ENCODE results near the gene ASPDH.

Gene ASPDH

DNA sequence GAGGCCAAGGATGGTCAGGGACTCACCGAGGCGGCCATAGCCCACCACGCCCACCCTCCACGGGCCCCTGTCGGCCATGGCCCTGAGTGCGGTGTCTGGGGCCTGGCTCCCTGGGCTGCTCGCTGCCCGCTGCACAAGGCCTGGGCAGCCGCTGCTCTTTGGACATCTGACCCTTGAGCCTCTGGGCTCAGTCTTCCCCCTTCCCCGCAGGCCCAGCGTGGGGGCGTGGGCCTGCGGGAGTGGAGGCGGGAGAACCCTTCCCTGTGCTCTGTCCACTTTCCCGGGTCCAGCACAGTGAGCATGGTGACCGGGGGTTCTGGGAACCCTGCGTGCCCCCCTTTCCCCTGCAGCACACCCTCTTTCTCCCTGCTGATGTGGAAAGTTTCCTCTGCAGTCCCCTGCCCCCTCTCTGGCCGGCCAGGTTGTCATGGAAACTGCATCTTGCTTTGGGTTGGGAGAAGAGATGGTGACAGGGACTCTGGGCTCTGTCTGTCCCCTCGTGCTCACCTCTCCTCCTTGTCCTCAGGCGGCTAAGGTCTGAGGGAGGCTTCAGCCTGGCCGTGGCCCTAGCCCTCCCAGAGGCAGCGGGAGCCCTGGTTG lies at the start of gene ASPDH:
TSS of gene ASPDH (minus strand) at position 168 of the 600 bp plus-strand sequence. CDS start at position 78, 90 bp downstream.
- no peak for DNase-seq

DNA sequence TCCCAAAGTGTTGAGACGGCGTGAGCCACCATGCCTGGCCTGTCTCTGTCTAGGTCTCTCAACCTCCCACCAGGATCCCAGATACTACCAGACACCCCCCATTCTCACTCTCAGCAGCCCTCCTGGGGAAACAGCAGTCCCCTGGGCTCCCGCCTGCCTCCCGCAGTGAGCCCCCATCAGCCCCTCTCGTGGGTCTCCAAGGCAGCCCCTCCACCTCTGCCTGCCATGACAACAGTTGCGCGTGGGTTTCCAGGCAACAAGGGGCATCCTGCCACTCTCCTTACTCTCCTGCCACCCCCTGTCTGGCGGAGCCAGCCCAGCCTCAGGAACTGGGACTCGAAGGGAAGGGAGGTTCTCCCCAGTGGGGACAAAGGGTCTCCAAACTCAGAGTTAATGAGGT lies 49.3 kb upstream of the ASPDH start:
- DNase-seq, result no peak

DNA sequence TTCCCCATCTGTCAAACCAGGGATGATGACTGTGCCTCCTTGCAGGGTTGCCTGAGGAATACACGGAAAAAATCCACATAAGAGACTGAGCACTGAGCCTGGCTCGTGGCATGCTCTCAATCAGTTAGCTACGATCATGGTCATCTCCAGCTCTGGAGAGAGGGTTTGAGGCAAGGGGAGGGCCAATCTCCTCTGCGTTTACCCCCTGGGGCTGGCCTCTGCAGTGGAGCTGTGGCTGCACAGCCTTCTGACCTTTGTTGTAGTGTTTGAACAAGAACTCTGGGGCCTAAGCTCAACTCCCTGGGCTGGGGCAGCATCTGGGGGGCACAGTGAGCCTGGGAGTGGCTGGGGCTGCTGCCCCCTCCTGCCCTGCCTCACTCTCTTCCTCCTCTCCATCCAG lies 48.6 kb upstream of the ASPDH start:
- no peak for DNase-seq

DNA sequence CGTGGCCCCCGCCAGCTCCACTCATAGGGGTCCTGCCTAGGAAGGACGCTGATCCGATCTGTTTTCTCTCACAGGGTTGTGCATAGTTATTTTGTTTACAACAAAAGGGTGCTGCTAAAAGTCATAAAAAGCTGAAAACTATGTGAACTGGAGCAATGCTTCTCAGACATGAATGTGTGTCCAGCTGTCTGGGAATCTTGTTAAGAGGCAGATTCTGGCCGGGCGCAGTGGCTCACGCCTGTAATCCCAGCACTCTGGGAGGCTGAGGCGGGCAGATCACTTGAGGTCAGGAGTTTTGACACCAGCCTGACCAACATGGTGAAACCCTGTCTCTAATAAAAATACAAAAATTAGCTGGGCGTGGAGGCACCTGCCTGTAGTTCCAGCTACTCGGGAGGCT lies 45.9 kb upstream of the ASPDH start:
- DNase-seq, result no peak

DNA sequence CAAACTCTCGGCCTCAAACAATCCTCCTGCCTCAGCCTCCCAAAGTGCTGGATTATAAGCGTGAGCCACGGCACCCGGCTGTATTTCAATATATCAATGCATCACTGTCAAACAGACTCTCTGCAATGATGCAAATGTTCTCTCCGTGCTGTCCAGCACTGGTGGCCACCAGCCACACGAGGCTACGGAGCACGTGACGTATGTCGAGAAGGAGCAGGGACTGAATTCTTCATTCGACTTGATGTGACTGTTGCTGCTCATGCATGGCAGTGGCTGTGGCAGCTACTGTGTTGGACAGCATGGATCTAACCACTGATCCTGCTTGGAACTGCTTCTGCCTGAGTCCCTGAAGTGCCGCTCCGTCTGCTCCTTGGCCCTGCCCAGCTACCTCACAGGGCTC lies 44.7 kb upstream of the ASPDH start:
- DNase-seq, result no peak

DNA sequence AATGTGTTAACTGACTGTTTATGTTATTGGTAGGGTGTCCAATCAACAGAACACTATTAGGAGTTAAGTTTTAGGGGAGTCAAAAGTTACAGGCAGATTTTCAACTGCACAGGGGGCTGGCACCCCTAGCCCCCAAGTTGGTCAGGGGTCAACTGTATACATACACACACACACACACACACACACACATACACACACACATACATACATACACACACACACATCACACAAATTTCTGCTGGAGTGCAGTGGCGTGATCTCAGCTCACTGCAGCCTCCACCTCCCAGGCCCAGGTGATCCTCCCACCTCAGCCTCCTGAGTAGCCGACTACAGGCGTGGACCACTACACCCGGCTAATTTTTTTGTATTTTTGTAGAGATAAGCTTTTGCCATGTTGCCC lies 44.3 kb upstream of the ASPDH start:
- no peak for DNase-seq

DNA sequence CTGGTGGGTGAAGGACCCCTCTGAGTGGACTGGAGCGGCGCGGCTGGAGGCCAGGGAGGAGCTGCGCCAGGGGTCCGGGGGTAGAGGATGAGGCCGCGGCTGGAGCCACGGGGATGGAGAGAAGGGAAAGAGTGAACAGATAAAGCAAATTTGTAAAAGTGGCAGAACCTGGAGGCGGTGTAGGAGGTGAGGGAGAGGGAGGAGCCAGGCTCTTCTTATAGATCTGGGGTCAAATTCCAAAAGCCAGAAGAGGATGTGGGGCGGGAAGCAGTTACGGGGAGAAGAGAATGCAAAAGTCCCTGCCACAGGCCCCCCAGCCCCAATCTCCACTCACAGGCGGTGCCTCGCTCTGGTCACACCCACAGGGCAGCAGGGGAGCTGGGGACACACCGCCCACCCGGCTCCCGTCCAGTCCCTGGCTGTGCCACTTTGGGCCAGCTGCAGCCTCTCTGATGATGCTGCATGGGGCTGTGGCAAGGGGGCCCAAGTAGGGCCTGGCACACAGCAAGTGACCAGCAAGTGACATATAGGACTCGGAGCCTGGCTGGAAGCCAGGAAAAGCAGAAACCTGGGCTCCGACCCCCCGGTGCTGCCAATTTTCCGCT lies 43.4 kb upstream of the ASPDH start:
- DNase-seq, result no peak

DNA sequence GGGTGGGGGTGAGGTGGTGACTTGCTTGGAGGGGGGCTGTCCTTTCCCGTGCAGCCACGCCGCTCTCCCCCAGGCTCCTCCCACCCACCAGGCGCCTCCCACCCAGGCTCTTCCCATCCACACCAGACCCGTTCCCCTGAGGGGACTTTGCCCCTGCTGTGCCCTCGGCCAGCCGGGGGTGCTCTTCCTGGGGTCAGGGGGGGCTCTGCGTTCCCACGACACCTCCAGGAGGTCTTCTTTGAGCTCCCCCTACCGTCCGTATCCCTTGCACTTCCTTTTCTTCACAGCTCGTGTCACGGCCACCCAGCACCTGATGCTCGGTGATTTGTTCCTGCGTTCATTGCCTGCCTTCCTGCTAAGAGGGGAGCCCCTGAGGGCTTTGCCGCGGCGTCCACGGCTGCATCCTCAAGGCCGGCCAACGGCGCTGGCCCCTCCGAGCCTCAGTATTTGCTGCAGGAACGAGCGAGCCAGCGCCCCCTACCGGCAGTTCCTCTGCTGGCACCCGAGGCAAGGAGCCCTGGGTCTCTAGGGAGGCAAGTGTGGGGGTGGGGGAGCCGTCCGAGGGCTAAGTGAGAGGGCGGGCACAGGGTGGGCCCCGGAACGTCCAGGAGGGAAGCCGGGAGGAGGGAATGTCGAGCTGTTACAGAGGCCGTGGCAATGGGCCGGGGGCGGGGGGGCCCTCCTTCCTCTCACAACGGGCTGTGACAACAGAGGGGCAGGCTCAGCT lies 42.7 kb upstream of the ASPDH start:
- peak; percentile 38 for DNase-seq

DNA sequence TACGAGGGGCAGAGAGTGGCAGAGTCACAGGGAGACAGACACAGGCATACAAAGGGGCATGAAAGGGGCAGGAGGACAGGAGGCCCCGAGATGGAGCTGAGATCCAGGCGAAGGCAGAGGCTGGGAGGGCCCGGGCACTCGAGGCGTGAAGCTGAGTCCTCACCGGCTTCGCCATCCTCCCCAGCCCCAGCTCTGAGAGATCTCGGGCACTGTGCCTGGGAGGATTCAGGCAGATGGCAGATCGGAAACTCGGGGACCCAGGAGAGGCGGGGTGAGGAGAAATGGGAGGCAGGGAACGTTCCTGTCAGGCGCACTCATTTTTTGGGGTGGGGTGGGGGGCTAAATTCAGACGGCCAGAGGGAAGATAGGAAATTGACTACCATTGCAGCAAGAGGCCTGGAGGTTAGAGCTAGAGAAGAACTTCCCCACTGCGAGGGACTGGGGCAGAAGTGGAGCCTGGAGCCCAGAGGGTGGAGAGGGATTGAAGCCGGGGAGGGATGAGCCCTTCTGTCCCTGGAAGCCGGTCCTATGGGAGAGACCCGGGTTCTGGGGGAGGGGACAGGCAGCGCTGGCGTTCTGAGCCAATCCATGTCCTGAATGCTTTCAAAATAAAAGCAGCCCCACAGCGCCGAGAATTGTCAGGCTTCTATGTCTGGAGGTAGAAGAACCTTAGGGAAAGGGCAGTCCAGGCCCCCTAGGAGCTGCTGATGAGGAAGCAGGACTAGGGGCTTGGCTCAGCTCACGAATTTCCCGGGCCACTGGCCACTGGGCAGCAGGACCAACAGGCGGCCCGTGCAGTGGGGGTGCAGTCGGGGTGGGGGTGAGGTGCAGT lies 42.0 kb upstream of the ASPDH start:
- DNase-seq, result no peak

DNA sequence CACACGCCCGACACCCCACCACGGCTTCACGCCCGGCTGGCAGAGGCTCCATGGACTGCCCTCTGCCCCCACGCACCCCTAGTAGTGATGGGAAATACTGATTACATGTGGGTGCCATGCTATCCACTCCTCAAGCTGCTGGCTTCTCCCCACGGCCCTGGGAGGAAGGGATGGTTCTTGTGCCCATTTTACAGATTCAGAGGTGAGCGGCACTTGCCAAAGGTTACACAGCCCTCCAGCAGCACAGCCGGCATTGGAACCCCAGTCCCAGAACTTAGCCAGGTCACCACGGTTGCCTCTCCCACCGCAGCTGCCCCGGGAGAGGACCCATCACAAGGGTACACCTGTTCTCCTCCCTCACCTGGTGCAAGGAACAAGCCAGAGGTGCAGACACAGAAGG lies 41.3 kb upstream of the ASPDH start:
- DNase-seq, result no peak

DNA sequence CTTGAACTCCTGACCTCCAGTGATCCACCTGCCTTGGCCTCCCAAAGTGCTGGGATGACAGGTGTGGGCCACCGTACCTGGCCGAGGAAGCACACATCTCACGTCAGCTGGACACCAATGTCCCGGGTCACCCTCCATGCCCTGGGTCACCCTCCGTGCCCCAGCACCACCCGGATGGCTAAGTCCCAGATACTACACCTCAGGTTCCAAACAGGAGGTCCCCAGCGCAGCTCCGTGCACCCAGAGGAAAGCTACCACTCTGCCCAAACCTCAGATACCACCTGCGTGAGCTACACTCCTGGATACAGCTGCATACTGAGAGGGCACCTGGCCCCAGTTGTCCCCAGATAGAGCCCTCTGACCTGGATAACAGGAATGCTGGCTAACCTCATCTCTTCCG lies 40.5 kb upstream of the ASPDH start:
- no peak for DNase-seq

DNA sequence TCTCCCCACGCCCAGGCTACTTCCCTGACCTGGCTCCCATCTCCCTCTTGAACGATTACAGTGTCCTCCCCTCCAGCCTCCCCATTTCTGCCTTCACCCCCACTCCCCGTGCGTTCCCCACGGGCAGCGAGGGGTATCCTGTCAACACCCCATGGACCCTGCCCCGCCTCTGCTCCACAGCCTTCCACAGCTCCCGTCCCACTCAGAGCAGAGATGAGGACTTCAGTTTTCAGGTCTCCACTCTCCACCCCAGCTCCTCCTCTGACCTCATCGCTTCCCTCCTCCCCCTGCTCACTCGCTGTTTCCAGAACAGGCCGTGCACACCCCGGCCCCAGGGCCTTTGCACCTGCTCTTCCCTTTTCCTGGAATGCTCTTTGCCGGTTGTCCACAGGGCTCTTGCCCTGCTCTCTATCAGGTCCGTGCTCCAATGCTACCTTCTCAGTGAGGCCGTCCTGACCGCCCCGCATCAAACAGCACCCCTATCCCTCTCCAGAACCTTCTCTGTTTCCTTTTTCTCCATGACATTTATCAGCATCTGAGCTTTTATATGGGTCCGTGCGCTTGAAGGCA lies 39.5 kb upstream of the ASPDH start:
- DNase-seq, result no peak

DNA sequence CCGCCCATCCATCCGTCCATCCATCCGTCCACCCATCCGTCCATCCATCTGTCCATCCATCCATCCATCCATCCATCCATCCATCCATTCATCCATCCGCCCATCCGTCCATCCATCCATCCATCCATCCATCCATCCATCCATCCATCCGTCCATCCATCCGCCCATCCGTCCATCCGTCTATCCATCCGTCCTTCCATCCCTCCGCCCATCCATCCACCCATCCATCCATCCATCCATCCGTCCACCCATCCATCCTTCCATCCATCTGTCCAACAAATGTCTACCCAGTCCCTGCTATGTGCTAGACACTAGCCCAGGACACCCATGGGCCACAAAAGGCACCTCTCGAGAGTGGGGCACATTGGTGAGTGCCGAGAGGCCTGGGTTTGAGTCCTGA lies 38.8 kb upstream of the ASPDH start:
- DNase-seq, result no peak

DNA sequence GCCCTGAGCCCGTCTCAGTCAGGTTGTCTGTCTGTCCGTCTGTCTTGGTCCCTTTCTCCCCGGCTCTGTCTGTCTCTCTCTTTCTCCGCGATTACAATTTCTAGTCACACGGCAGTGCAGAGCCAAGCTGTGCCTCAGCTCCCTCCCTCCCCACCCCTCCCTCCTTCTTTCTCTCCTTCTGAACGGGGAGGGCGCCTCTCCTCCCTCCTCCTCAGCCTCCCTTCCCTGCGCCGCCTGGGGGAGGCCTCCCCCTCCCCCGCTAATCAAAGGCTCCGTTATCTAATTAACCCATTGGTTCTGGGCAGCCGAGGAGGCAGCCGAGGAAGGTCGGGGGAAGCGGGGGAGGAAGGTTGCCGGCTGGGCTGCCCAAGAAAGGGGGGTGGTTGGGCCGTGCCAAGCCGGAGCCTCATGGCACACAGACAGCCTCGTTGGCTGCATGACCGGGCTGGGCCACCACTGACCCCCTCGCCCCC lies 38.0 kb upstream of the ASPDH start:
- DNase-seq, result no peak

DNA sequence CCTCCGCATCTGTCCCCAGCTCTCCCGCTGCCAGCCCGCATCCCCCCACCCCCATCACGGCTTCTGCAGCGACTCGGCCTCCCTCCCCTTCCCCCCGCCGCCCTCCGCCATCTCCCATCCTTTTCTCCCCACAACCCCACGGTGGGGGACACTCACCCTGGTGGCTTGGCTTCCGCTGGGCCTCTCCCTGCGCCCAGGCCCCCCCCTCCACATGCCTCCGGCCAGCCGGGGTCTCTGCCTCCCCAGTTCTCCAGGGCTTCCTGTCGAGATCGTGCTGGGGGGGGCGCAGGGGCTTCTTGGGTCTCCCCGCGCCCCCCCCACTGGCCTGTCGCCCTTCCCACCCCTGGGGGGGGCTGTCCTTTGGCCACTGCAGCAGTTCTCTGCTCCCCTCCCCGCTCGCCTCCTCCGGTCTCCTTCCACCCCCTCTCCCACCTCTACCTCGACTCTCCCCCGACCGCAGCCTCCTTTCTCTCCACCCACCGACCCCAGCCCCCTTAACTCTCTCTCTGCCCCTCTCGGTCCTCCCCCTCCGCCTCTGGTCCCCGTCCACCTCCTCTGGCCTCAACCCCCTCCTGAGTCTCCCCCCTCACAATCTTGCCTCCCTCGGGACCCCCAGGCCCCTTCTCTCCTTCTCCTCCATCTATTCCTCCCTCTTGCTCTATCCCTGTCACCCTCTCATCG lies 37.5 kb upstream of the ASPDH start:
- no peak for DNase-seq

DNA sequence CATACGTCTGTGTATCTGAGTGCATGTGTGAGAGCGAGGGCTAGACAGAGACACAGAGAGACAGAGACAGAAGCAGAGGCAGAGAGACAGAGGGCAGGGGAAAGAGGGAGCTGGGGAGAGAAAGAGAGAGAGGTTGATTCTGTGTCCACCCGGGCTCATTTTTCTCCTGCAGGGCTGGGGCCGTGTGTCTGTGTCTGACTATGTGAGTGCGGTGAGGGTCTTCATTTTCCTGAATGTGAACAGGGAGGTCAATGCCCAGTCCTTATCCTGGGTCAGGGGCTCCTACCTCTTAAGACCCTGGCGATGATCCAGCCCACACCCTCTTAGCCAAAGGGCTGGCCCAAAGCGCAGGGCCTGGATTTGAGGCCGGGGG lies 36.9 kb upstream of the ASPDH start:
- no peak for DNase-seq

DNA sequence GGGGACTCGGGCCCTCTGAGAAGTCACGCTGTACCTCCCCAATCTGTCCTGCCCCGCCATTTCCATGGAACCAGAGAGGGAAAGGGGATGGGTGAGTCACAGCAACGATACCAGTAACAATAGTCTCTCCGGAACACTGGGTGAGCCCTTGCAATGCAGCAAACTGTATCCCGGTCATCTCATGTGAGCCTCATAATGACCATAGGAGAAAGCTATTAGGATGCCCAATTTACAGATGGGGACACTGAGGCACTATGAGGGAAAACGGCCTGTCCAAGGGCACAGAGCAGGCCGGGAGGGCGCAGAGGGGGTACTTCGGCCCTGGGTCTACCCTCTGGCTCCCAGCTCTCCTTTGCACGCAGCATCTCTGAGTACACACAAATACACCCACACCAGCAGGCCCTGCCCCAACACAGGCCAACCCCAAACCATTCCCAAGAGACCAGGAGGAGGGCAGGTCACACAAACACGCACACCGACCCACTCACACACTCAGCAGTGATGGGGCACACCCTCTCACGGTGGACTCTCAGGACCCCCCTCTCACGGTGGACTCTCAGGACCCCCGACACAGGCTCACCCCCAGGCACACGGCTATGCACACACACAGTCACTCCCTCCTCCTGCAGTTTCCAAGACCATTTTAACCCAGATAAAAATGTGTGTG lies 36.3 kb upstream of the ASPDH start:
- no peak for DNase-seq

DNA sequence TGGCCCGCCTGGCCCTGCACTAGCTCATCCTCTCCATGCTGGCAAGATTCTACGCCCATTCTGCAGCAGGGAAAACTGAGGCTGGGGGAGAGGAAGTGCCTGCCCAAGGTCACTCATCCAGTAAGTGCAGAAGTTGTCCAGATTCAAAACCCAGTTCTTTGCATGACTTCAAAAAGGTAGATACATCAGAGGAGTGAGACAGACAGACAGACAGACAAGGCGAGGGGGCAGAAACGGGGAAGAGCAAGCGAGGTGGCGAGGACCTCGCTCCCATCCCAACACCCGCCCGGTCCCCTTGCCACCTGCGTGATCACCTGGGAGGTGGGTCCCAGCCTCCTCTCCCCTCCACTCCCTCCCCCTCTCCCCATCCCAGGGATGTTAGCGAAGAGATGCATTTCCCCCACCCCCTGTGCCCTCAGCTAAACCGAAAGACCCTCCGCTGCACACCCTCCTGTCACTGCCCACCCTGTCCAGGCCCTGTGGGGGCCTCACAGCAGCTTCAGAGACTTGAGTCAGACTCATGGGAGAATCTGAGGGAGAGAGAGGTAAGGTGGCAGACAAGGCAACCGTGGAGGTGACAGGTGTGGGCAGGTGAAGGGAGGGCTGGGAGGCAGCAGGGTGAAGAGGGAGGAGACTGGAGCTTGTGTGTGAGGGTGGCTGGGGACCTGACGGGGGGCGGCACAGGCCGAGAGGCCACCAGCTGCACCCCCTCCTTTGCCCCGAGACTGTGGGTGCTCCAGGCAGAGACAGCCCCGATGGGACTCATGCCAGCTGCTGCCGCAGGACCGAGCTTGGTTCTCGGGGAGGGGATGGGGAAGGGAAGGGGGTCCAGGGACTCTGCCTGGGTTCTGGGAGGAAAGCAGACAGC lies 35.6 kb upstream of the ASPDH start:
- no peak for DNase-seq

DNA sequence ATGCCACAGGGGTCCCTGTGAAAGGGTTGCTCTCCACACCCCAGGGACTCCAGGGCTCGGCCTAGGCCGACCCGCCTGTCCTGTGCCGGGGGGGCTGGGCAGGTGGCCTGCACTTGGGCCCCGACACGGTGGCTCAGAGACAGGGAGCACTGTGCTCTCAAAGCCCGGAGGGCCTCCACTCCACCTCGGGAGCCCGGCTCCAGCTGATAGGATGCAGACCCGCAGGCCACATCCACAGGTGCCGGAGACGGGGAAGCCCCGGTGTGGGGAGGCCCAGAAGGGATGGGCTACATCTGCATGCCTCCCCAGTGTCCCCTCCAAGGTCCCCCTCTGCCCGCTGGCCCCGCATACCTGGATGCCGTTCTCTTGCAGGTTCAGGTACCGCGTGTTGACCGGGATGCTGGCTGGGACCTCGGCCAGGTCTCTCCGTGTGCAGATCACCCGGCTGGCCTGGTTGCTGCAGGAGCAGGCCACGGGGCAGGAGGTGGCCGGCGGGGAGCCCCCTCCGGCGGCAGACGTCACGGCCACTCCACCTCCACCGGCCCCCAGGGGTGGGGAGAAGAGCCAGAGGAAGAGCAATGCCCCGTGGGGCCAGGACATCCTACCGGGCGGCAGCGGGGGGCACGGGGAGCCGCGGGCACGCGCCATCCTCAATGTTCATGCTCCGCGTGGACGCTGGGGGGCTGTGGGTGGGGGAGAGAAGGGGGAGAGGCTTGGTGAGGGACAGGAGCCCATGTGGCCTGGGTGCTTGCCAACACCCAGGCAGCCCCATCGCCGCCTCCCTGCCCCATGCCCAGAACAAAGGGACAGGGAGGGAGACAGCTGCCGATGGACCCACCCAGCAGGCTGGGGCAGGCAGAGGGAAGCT lies 34.7 kb upstream of the ASPDH start:
- no peak for DNase-seq

All from CD4-positive, alpha-beta T cell treated with Interleukin-4 for 4 hours (primary cell).